CD1c-positive myeloid dendritic cell (primary cell): ENCODE data around the gene FGF11.

ENCODE experiments used
- DNase-seq: peaks from one replicate; pipeline ENCODE4 v3.0.0-alpha.2; 2016; ENCODE audit errors: extremely low spot score

The FGF11 gene

GRCh38 chr17:7408252-7408727 is 31.0 kb upstream of the FGF11 start:
- peak; percentile 25 for DNase-seq

- DNase-seq: no peak
Observed at GRCh38 chr17:7408863-7409262, 30.4 kb upstream of the FGF11 start.

- DNase-seq: no peak
Observed at GRCh38 chr17:7409716-7410115, 29.6 kb upstream of the FGF11 start.

- DNase-seq: no peak
Observed at GRCh38 chr17:7410634-7411426, 28.5 kb upstream of the FGF11 start.

GRCh38 chr17:7411427-7411750 is 27.9 kb upstream of the FGF11 start:
- no peak for DNase-seq

- DNase-seq: no peak
Observed at GRCh38 chr17:7413346-7413985, 25.8 kb upstream of the FGF11 start.

GRCh38 chr17:7414837-7415236 is 24.5 kb upstream of the FGF11 start:
- DNase-seq: no peak

GRCh38 chr17:7415784-7416183 is 23.5 kb upstream of the FGF11 start:
- no peak for DNase-seq

- DNase-seq: no peak
Observed at GRCh38 chr17:7416323-7416722, 23.0 kb upstream of the FGF11 start.

- DNase-seq: no peak
Observed at GRCh38 chr17:7417056-7417655, 22.2 kb upstream of the FGF11 start.

GRCh38 chr17:7418472-7419152 is 20.7 kb upstream of the FGF11 start:
- no peak for DNase-seq

GRCh38 chr17:7419819-7420610 is 19.3 kb upstream of the FGF11 start, which contains the start of gene SPEM1:
Gene SPEM1 (plus strand): TSS chr17:7420324. CDS start chr17:7420385, 61 bp downstream.
- no peak for DNase-seq

- no peak for DNase-seq
Observed at GRCh38 chr17:7421186-7421585, 18.1 kb upstream of the FGF11 start.

GRCh38 chr17:7423679-7424078 is 15.6 kb upstream of the FGF11 start:
- DNase-seq: no peak

- DNase-seq: no peak
Observed at GRCh38 chr17:7425316-7425715, 14.0 kb upstream of the FGF11 start, which contains the start of gene SPEM2. Gene SPEM2 (plus strand): TSS chr17:7425616. CDS start chr17:7425689, 73 bp downstream.

- DNase-seq: no peak
Observed at GRCh38 chr17:7425756-7426155, 13.6 kb upstream of the FGF11 start.

- DNase-seq: no peak
Observed at GRCh38 chr17:7426203-7426863, 13.0 kb upstream of the FGF11 start.

- no peak for DNase-seq
Observed at GRCh38 chr17:7426896-7427489, 12.3 kb upstream of the FGF11 start.

GRCh38 chr17:7427549-7427948 is 11.8 kb upstream of the FGF11 start:
- no peak for DNase-seq

- DNase-seq: no peak
Observed at GRCh38 chr17:7428557-7428956, 10.8 kb upstream of the FGF11 start, which contains the start of gene SPEM3. Gene SPEM3 (plus strand): TSS chr17:7428857. CDS start chr17:7428903, 46 bp downstream.
